GM12892 (cell line): Measurements from ENCODE around the gene ATP6V0C.

Experiments used
- POLR2A ChIP-seq: IDR thresholded peaks from 2 replicates; pipeline ENCODE4 v1.6.1; 2011; ENCODE audit warnings: low read depth, low read length, control low read depth
- POLR2AphosphoS5 ChIP-seq: IDR thresholded peaks from 2 replicates; pipeline ENCODE4 v1.6.1; 2011; ENCODE audit warnings: low read depth, low read length, control low read depth
- TAF1 ChIP-seq: IDR thresholded peaks from 2 replicates; pipeline ENCODE4 v1.6.1; 2011; ENCODE audit warnings: low read depth, mild to moderate bottlenecking, control low read depth, low read length, borderline replicate concordance

- TF ChIP-seq TAF1 = no peak
- no peak for TF ChIP-seq POLR2A
- TF ChIP-seq POLR2AphosphoS5 = no peak
Measured at GRCh38 chr16:2499454-2499853, 14.3 kb upstream of the ATP6V0C start.
